Measurements from ENCODE around the gene TMTC3.

DNA sequence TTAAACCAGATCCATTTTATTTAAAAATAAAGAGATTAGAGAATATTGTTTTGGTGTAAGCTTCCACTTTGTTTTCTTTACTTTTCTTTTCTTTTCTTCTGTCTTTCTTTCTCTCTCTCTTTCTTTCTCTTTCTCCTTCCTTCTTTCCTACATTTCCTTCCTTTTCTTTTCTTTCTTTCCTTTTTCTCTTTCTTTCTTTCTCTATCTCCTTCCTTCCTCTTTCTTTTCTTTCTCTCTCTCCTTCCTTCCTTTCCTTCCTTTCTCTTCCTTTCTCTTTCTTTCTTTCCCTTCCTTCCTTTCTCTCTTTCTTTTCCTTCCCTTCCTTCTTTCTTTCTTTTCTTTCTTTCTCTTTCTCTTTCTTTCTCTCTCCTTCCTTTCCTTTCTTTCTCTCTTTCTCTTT, 100.8 kb downstream of the TMTC3 start:
- TF ChIP-seq, protein P1, sequence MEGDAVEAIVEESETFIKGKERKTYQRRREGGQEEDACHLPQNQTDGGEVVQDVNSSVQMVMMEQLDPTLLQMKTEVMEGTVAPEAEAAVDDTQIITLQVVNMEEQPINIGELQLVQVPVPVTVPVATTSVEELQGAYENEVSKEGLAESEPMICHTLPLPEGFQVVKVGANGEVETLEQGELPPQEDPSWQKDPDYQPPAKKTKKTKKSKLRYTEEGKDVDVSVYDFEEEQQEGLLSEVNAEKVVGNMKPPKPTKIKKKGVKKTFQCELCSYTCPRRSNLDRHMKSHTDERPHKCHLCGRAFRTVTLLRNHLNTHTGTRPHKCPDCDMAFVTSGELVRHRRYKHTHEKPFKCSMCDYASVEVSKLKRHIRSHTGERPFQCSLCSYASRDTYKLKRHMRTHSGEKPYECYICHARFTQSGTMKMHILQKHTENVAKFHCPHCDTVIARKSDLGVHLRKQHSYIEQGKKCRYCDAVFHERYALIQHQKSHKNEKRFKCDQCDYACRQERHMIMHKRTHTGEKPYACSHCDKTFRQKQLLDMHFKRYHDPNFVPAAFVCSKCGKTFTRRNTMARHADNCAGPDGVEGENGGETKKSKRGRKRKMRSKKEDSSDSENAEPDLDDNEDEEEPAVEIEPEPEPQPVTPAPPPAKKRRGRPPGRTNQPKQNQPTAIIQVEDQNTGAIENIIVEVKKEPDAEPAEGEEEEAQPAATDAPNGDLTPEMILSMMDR (IDR thresholded peaks at IDR 0.05), result no peak
- no peak for TF ChIP-seq POLR2A (IDR thresholded peaks at IDR 0.05)
